ENCODE measurements around the gene ITPRIPL1.
A peak's percentile ranks its signal among the peaks of the same experiment; 100 is the strongest.
"Not testable (repeated sequence)": the region's sequence is repeated elsewhere in the genome, so short reads cannot be mapped to it uniquely, and the experiment has no call there.

ITPRIPL1 gene
- 11.1 reads per million, percentile 34 among the genes with 10 or more reads in this experiment for total RNA-seq

GRCh38 chr2:96325041-96325883, at the start of gene ITPRIPL1:
Gene ITPRIPL1, plus strand, starts transcription at chr2:96325317. Its CDS starts 523 bp downstream, at chr2:96325840.
- DNase-seq: no peak

- DNase-seq: no peak
These were observed 48.2 kb upstream of the ITPRIPL1 start for GRCh38 chr2:96276787-96277499.

- no peak for DNase-seq
These were observed 37.8 kb upstream of the ITPRIPL1 start for GRCh38 chr2:96287273-96287856.

- no peak for DNase-seq
These were observed 33.4 kb upstream of the ITPRIPL1 start for GRCh38 chr2:96291751-96292150.

GRCh38 chr2:96294271-96294670, 30.8 kb upstream of the ITPRIPL1 start:
- not testable (repeated sequence) for DNase-seq

- DNase-seq: no peak
These were observed 28.2 kb upstream of the ITPRIPL1 start for GRCh38 chr2:96296925-96297324.

GRCh38 chr2:96301865-96302264, 23.3 kb upstream of the ITPRIPL1 start:
- no peak for DNase-seq

GRCh38 chr2:96304606-96305005, 20.5 kb upstream of the ITPRIPL1 start:
- no peak for DNase-seq

- peak; percentile 89 for DNase-seq
These were observed 19.8 kb upstream of the ITPRIPL1 start, which contains the start of gene SNRNP200 for GRCh38 chr2:96305091-96305978. Gene SNRNP200, minus strand, starts transcription at chr2:96305546. Its CDS starts 109 bp downstream, at chr2:96305437.

GRCh38 chr2:96305979-96306308, 19.2 kb upstream of the ITPRIPL1 start:
- no peak for DNase-seq

- DNase-seq: no peak
These were observed 18.7 kb upstream of the ITPRIPL1 start for GRCh38 chr2:96306370-96306769.

- DNase-seq: no peak
These were observed 16.9 kb upstream of the ITPRIPL1 start for GRCh38 chr2:96308248-96308647.

GRCh38 chr2:96315005-96315399, 10.1 kb upstream of the ITPRIPL1 start:
- no peak for DNase-seq

- no peak for DNase-seq
These were observed 9.6 kb upstream of the ITPRIPL1 start for GRCh38 chr2:96315400-96316071.

GRCh38 chr2:96316999-96317398, 8.1 kb upstream of the ITPRIPL1 start:
- DNase-seq: no peak

- no peak for DNase-seq
These were observed 7.5 kb upstream of the ITPRIPL1 start for GRCh38 chr2:96317584-96317997.

GRCh38 chr2:96318723-96319122, 6.4 kb upstream of the ITPRIPL1 start:
- no peak for DNase-seq

- DNase-seq: no peak
These were observed 5.7 kb upstream of the ITPRIPL1 start for GRCh38 chr2:96319396-96319795.

- no peak for DNase-seq
These were observed 4.8 kb upstream of the ITPRIPL1 start for GRCh38 chr2:96320326-96320725.

GRCh38 chr2:96320728-96321622, 4.1 kb upstream of the ITPRIPL1 start:
- DNase-seq: no peak

GRCh38 chr2:96323849-96324248, 1.3 kb upstream of the ITPRIPL1 start:
- no peak for DNase-seq

Data from effector CD4-positive, alpha-beta T cell (primary cell).